HepG2 (cell line): ENCODE data around the gene SEC14L6.

Experiments
- POLR2A ChIP-seq, 2 experiments: IDR thresholded peaks; 2 replicates each; pipeline ENCODE4 v1.6.1; 2011; ENCODE audit warnings: low read depth in 2 of 2, low read length in 2 of 2, mild to moderate bottlenecking in 1 of 2, moderate library complexity in 1 of 2; ENCODE audit not compliant: insufficient read depth in 1 of 2
- PTBP1 ChIP-seq: fragments of 200-400 bp; formaldehyde crosslinking; IDR thresholded peaks from 2 replicates; pipeline ENCODE4 v1.6.1; 2018; ENCODE audit warnings: low read length, low read depth; ENCODE audit not compliant: poor library complexity, severe bottlenecking
- TAF1 ChIP-seq: sonication (generic); formaldehyde crosslinking; IDR thresholded peaks from 2 replicates; pipeline ENCODE4 v1.4.0; 2020; ENCODE audit warnings: missing genetic modification reagents
- TF ChIP-seq, protein P1 (sequence below): IDR thresholded peaks from 2 replicates; pipeline ENCODE4 v1.6.1; 2012; ENCODE audit warnings: low read length, improper control_type of control experiment
- TF ChIP-seq, protein P2 (sequence below): IDR thresholded peaks from 2 replicates; pipeline ENCODE4 v1.6.1; 2016; ENCODE audit warnings: low read depth
- TF ChIP-seq, protein P3 (sequence below): sonication (generic); formaldehyde crosslinking; IDR thresholded peaks from 2 replicates; pipeline ENCODE4 v1.5.0; 2020; ENCODE audit warnings: mild to moderate bottlenecking, missing genetic modification reagents, moderate library complexity

DNA sequence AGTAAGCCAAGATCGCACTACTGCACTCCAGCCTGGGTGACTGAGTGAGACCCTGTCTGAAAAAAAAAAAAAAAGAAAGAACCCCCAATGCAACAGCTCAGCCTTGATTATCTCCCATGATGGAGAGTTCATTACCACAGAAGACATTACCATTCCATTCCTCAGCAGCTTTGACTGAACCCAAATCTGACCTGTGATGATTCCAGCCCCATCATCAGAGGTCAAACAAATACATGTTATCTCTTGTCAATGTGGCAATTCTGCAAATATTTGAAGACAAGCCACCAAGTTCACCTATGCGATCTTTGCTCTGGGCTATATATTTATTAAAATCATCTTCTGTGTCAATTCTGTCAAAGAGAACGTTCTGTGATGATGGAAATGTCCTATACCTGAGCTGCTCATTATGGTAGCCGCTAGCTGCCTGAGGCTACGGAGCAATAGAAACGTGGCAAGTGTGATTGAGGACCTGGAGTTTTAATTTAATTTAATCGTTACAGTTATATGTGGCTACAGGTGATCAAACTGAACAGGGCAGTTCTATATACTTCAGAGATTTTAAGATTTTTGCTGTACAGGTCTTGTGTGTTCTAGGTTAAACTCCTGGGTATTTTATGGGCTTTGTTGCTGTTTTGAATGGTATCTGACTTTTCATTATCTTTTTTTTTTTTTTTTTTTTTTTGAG is 48.9 kb downstream of the SEC14L6 start:
- TF ChIP-seq, protein P1, sequence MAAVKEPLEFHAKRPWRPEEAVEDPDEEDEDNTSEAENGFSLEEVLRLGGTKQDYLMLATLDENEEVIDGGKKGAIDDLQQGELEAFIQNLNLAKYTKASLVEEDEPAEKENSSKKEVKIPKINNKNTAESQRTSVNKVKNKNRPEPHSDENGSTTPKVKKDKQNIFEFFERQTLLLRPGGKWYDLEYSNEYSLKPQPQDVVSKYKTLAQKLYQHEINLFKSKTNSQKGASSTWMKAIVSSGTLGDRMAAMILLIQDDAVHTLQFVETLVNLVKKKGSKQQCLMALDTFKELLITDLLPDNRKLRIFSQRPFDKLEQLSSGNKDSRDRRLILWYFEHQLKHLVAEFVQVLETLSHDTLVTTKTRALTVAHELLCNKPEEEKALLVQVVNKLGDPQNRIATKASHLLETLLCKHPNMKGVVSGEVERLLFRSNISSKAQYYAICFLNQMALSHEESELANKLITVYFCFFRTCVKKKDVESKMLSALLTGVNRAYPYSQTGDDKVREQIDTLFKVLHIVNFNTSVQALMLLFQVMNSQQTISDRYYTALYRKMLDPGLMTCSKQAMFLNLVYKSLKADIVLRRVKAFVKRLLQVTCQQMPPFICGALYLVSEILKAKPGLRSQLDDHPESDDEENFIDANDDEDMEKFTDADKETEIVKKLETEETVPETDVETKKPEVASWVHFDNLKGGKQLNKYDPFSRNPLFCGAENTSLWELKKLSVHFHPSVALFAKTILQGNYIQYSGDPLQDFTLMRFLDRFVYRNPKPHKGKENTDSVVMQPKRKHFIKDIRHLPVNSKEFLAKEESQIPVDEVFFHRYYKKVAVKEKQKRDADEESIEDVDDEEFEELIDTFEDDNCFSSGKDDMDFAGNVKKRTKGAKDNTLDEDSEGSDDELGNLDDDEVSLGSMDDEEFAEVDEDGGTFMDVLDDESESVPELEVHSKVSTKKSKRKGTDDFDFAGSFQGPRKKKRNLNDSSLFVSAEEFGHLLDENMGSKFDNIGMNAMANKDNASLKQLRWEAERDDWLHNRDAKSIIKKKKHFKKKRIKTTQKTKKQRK = no peak
- TF ChIP-seq, protein P2, sequence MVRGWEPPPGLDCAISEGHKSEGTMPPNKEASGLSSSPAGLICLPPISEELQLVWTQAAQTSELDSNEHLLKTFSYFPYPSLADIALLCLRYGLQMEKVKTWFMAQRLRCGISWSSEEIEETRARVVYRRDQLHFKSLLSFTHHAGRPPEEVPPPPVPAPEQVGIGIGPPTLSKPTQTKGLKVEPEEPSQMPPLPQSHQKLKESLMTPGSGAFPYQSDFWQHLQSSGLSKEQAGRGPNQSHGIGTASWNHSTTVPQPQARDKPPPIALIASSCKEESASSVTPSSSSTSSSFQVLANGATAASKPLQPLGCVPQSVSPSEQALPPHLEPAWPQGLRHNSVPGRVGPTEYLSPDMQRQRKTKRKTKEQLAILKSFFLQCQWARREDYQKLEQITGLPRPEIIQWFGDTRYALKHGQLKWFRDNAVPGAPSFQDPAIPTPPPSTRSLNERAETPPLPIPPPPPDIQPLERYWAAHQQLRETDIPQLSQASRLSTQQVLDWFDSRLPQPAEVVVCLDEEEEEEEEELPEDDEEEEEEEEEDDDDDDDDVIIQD = no peak
- TF ChIP-seq, protein P3, sequence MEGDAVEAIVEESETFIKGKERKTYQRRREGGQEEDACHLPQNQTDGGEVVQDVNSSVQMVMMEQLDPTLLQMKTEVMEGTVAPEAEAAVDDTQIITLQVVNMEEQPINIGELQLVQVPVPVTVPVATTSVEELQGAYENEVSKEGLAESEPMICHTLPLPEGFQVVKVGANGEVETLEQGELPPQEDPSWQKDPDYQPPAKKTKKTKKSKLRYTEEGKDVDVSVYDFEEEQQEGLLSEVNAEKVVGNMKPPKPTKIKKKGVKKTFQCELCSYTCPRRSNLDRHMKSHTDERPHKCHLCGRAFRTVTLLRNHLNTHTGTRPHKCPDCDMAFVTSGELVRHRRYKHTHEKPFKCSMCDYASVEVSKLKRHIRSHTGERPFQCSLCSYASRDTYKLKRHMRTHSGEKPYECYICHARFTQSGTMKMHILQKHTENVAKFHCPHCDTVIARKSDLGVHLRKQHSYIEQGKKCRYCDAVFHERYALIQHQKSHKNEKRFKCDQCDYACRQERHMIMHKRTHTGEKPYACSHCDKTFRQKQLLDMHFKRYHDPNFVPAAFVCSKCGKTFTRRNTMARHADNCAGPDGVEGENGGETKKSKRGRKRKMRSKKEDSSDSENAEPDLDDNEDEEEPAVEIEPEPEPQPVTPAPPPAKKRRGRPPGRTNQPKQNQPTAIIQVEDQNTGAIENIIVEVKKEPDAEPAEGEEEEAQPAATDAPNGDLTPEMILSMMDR = no peak
- TF ChIP-seq PTBP1 (no peak), TAF1 (CRISPR knock-in tag) (no peak), POLR2A (IDR thresholded peaks at IDR 0.05; ENCODE audit: insufficient read depth in 1 of 2, low read depth in 2 of 2, low read length in 2 of 2) (no peak)
